ENCODE results near the gene PCDH17. TPM values are rescaled to one million over a fixed set of nuclear protein-coding genes. Genes with fewer than 3 reads are reported as not detected.

Gene PCDH17
- total RNA-seq, 1 donor from 2014 or later = 40.9 TPM

- Histone ChIP-seq H3K4me1 (no peaks in the 10 kb centered on the region), H3K27me3 (ENCODE audit: low read depth) (no peaks in the 10 kb centered on the region), H3K27ac (no peak overlapping the region), H3K9me3 (no peaks in the 10 kb centered on the region), H3K36me3 (peaks cover 4% of the 10 kb centered on the region), H3K4me3 (no peak overlapping the region)
- DNase-seq (no peak), ATAC-seq (no peak)
- intact Hi-C loops (cut with DNase I) = no loop called here
- no peak for TF ChIP-seq CTCF (IDR thresholded peaks at IDR 0.05)
Observed at GRCh38 chr13:57675526-57675925, 44.0 kb downstream of the PCDH17 start.

- H3K27ac ChIP-seq = no peak overlapping the region
- TF ChIP-seq CTCF (IDR thresholded peaks at IDR 0.05) = no peak
- H3K9me3 ChIP-seq = no peaks in the 10 kb centered on the region
- H3K27me3 ChIP-seq (ENCODE audit: low read depth) = no peaks in the 10 kb centered on the region
- ATAC-seq (no peak), DNase-seq (no peak)
- intact Hi-C loops (cut with DNase I) = no loop called here
- no peaks in the 10 kb centered on the region for H3K4me1 ChIP-seq
- no peaks in the 10 kb centered on the region for H3K36me3 ChIP-seq
- no peak overlapping the region for H3K4me3 ChIP-seq
Observed at GRCh38 chr13:57680609-57681008, 49.1 kb downstream of the PCDH17 start.

GRCh38 chr13:57682128-57682716, 50.7 kb downstream of the PCDH17 start:
- Histone ChIP-seq H3K27ac (no peak overlapping the region), H3K4me3 (no peak overlapping the region), H3K27me3 (ENCODE audit: low read depth) (no peaks in the 10 kb centered on the region), H3K36me3 (no peaks in the 10 kb centered on the region), H3K4me1 (no peaks in the 10 kb centered on the region), H3K9me3 (no peaks in the 10 kb centered on the region)
- ATAC-seq = no peak
- intact Hi-C loops (cut with DNase I) = no loop called here
- DNase-seq = no peak
- TF ChIP-seq CTCF (IDR thresholded peaks at IDR 0.05) = no peak

GRCh38 chr13:57698851-57699250, 67.3 kb downstream of the PCDH17 start:
- H3K27ac ChIP-seq = no peak overlapping the region
- DNase-seq (no peak), ATAC-seq (no peak)
- TF ChIP-seq CTCF (IDR thresholded peaks at IDR 0.05) = no peak
- H3K36me3 ChIP-seq = no peaks in the 10 kb centered on the region
- H3K4me3 ChIP-seq = no peak overlapping the region
- intact Hi-C loops (cut with DNase I) = no loop called here
- no peaks in the 10 kb centered on the region for H3K9me3 ChIP-seq
- no peaks in the 10 kb centered on the region for H3K27me3 ChIP-seq (ENCODE audit: low read depth)
- no peaks in the 10 kb centered on the region for H3K4me1 ChIP-seq

GRCh38 chr13:57704031-57704430, 72.5 kb downstream of the PCDH17 start:
- intact Hi-C loops (cut with DNase I) = no loop called here
- no peaks in the 10 kb centered on the region for H3K9me3 ChIP-seq
- H3K27me3 ChIP-seq (ENCODE audit: low read depth) = no peaks in the 10 kb centered on the region
- no peaks in the 10 kb centered on the region for H3K36me3 ChIP-seq
- no peak for DNase-seq
- TF ChIP-seq CTCF (IDR thresholded peaks at IDR 0.05) = no peak
- H3K4me1 ChIP-seq = no peaks in the 10 kb centered on the region
- ATAC-seq = no peak
- no peak overlapping the region for H3K4me3 ChIP-seq
- no peak overlapping the region for H3K27ac ChIP-seq

All from lower lobe of right lung (tissue), 2 donors.